GM12878 (cell line): ENCODE measurements around the gene LIG4. TPM values are rescaled to one million over a fixed set of nuclear protein-coding genes. Genes with fewer than 3 reads are reported as not detected.

Experiments used
- ATAC-seq: fragments of 200-7000 bp; cut with Tn5 transposase; 3 replicates; pipeline ENCODE4 v1.9.1; 2020; ENCODE audit warnings: mild to moderate bottlenecking, moderate library complexity
- BruUV-seq: library from RNA; stranded (reverse); fragments of 400-500 nt; replicated peaks from 2 replicates; lab custom pipeline; 2021; lab: Mats Ljungman, UMichigan
- CTCF ChIA-PET: fragments of 300-600 bp; sonication (Branson Sonifier 250); formaldehyde crosslinking; extraction: SDS; loops from one replicate; lab custom pipeline; 2021; ENCODE audit warnings: inconsistent platforms; lab: Yijun Ruan, JAX
- POLR2A ChIA-PET: fragments of 350-600 bp; formaldehyde crosslinking; extraction: SDS; loops from one replicate; lab custom pipeline; 2021; ENCODE audit warnings: inconsistent platforms; lab: Charles Lee
- RAD21 ChIA-PET: fragments of 300-600 bp; sonication (Branson Sonifier 250); formaldehyde crosslinking; loops from one replicate; lab custom pipeline; 2023; ENCODE audit warnings: antibody characterized with exemption; ENCODE audit not compliant: unreplicated experiment; lab: Charles Lee
- SMC1A ChIA-PET: fragments of 300-600 bp; sonication (Branson Sonifier 250); formaldehyde crosslinking; loops from one replicate; lab custom pipeline; 2023; ENCODE audit not compliant: unreplicated experiment, uncharacterized antibody; lab: Charles Lee
- DNase-seq: peaks from one replicate; pipeline ENCODE4 v3.0.0-alpha.2; 2011; ENCODE audit warnings: low read depth, low spot score
- FAIRE-seq: peaks from 3 replicates; lab custom pipeline; 2011; peaks lifted over from hg19 to GRCh38; lab: Jason Lieb, UNC
- H2AFZ ChIP-seq: 2 replicates; pipeline ENCODE4 v1.6.0; 2011; ENCODE audit warnings: low read depth, low read length, control low read depth; ENCODE audit not compliant: control insufficient read depth
- H3K27ac ChIP-seq: 2 replicates; pipeline ENCODE4 v1.5.1; 2011; ENCODE audit warnings: control low read depth; ENCODE audit not compliant: control insufficient read depth, insufficient read depth
- H3K27me3 ChIP-seq, 2 experiments: replicated peaks in 1 of 2; 2 replicates each; pipeline versions ENCODE4 v1.6.0 to v1.6.1; 2011; ENCODE audit warnings: low read length in 1 of 2; ENCODE audit not compliant: control insufficient read depth in 2 of 2, insufficient read depth in 2 of 2
- H3K36me3 ChIP-seq, 2 experiments: 2 replicates each; pipeline ENCODE4 v1.5.1; 2011; ENCODE audit warnings: low read length in 1 of 2; ENCODE audit not compliant: control insufficient read depth in 2 of 2, insufficient read depth in 2 of 2
- H3K4me1 ChIP-seq: 2 replicates; pipeline ENCODE4 v1.6.1; 2011; ENCODE audit warnings: mild to moderate bottlenecking, low read length, moderate library complexity, mixed read lengths; ENCODE audit not compliant: control insufficient read depth, insufficient read depth
- H3K4me2 ChIP-seq: 2 replicates; pipeline ENCODE4 v1.6.0; 2011; ENCODE audit warnings: control low read depth; ENCODE audit not compliant: control insufficient read depth, insufficient read depth
- H3K4me3 ChIP-seq: fragments of 200-600 bp; sonication (generic); 2 replicates; pipeline ENCODE4 v1.5.1; 2016
- H3K79me2 ChIP-seq: 2 replicates; pipeline ENCODE4 v1.6.0; 2011; ENCODE audit warnings: low read length; ENCODE audit not compliant: control insufficient read depth, insufficient read depth
- H3K9ac ChIP-seq: 2 replicates; pipeline ENCODE4 v1.8.0; 2011; ENCODE audit warnings: low read length, control low read depth, mixed read lengths; ENCODE audit not compliant: control insufficient read depth, insufficient read depth
- H3K9me3 ChIP-seq: replicated peaks from 3 replicates; pipeline ENCODE4 v1.5.1; 2011; ENCODE audit warnings: mild to moderate bottlenecking, low read length; ENCODE audit not compliant: control insufficient read depth, insufficient read depth
- H4K20me1 ChIP-seq: 2 replicates; pipeline ENCODE4 v1.6.0; 2011; ENCODE audit not compliant: control insufficient read depth, insufficient read depth
- ATF7 ChIP-seq: fragments of 450-650 bp; IDR thresholded peaks from 2 replicates; pipeline ENCODE4 v1.6.1; 2016; ENCODE audit warnings: low read depth, mild to moderate bottlenecking
- BACH1 ChIP-seq: fragments of 450-650 bp; IDR thresholded peaks from 2 replicates; pipeline ENCODE4 v1.6.1; 2017; ENCODE audit warnings: mild to moderate bottlenecking, borderline replicate concordance
- BRCA1 ChIP-seq: IDR thresholded peaks from 2 replicates; pipeline ENCODE4 v1.6.1; 2011; ENCODE audit warnings: low read depth, low read length, improper control_type of control experiment
- POLR2AphosphoS5 ChIP-seq: IDR thresholded peaks from 2 replicates; pipeline ENCODE4 v1.6.1; 2011; ENCODE audit warnings: mild to moderate bottlenecking, low read length, inconsistent platforms
- POU2F2 ChIP-seq: IDR thresholded peaks from 3 replicates; pipeline ENCODE4 v1.6.1; 2011; ENCODE audit warnings: low read depth, mild to moderate bottlenecking, low read length, borderline replicate concordance
- RBBP5 ChIP-seq: fragments of 200-600 bp; sonication (generic); conservative IDR thresholded peaks from 2 replicates; pipeline ENCODE4 v1.6.1; 2016
- RFX5 ChIP-seq: IDR thresholded peaks from 2 replicates; pipeline ENCODE4 v1.6.1; 2011; ENCODE audit warnings: low read depth, low read length, improper control_type of control experiment
- TAF1 ChIP-seq: IDR thresholded peaks from 2 replicates; pipeline ENCODE4 v1.6.1; 2011; ENCODE audit warnings: mild to moderate bottlenecking, low read depth, low read length, borderline replicate concordance
- YY1 ChIP-seq: IDR thresholded peaks from 2 replicates; pipeline ENCODE4 v1.6.1; 2011; ENCODE audit warnings: low read depth, mild to moderate bottlenecking, low read length
- ZNF217 ChIP-seq: fragments of 450-650 bp; IDR thresholded peaks from 2 replicates; pipeline ENCODE4 v1.6.1; 2017; ENCODE audit warnings: antibody characterized with exemption, mild to moderate bottlenecking
- WGBS: methylation state at CpG from one replicate; pipeline ENCODE4 v1.1.6; 2016; ENCODE audit warnings: low lambda C conversion rate; ENCODE audit not compliant: insufficient replicate concordance, insufficient coverage; ENCODE audit errors: missing lambda C conversion rate; 5-methylcytosine and 5-hydroxymethylcytosine counted together
- in situ Hi-C: fragments of 300-500 bp; cut with MboI; formaldehyde crosslinking; loops from 9 replicates; pipeline ENCODE4 v1.14.3; 2018; ENCODE audit warnings: mixed read lengths
- intact Hi-C: fragments of 100-400 bp; cut with micrococcal nuclease; formaldehyde crosslinking; loops from one replicate; pipeline ENCODE4 v1.14.2; 2022; ENCODE audit not compliant: unreplicated experiment
- polyA plus RNA-seq, 11 experiments: library from polyadenylated mRNA; depleted of rRNA in 4 of 11; unstranded in 6 of 11; stranded (reverse) in 5 of 11; fragments of >200 nt; fragmentation: Nextera tagmentation in 4 of 11; fragmentation: Illumina TruSeq in 1 of 11; extraction: Ambion mirVana in 4 of 11; extraction: Trizol in 1 of 11; gene quantifications; 1 replicate in 1 of 11; 2 replicates in 10 of 11; pipeline versions ENCODE4 v1.2.1 to v1.2.3, GENCODE V29; 2011 to 2016; ENCODE audit warnings: inconsistent platforms in 2 of 11, missing spikeins in 2 of 11, low read depth in 1 of 11
- total RNA-seq, 4 experiments: library from RNA; depleted of rRNA in 3 of 4; stranded (reverse); fragments of >200 nt in 3 of 4; fragmentation: Illumina TruSeq in 1 of 4; extraction: Trizol in 1 of 4; gene quantifications; 2 replicates each; pipeline versions ENCODE4 v1.2.1 to v1.2.3, GENCODE V29; 2013 to 2021
- TF ChIP-seq, protein P1 (sequence below): fragments of 450-650 bp; IDR thresholded peaks from 2 replicates; pipeline ENCODE4 v1.6.1; 2017; ENCODE audit warnings: antibody characterized with exemption, mild to moderate bottlenecking, moderate library complexity
- TF ChIP-seq, protein P2 (sequence below): IDR thresholded peaks from 2 replicates; pipeline ENCODE4 v1.6.1; 2012; ENCODE audit warnings: improper control_type of control experiment, low read depth, low read length; ENCODE audit not compliant: insufficient replicate concordance
- TF ChIP-seq, protein P3 (sequence below): fragments of 450-650 bp; formaldehyde crosslinking; IDR thresholded peaks from 2 replicates; pipeline ENCODE4 v1.4.0; 2020; ENCODE audit warnings: mild to moderate bottlenecking, moderate library complexity

Gene LIG4
- total and polyA plus RNA-seq, 10 of the 15 experiments (the other 5 are each of a cell fraction or from before 2014, with no cell fraction given) = 2.3 to 15.0 (median 8.5) TPM

DNA sequence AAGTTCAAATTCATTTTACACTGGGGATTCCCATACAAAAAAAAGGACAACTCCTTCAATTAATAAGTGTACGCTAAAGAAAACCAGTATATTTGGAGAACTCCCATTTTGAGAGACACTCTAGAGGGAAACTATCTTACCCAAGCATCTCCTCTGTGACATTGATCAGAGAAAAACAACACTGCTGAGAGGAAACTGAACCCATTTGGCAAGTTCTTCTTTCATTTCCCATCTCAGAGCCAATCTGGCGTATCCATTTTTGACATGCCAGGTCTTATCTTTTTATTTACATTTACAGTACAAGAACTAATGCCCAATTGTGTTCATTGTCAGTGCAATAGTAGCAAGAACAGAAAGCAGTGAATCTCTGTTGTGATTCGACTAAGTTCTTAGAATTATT lies 30.1 kb downstream of the LIG4 start (continued):
- TF ChIP-seq, protein P1, sequence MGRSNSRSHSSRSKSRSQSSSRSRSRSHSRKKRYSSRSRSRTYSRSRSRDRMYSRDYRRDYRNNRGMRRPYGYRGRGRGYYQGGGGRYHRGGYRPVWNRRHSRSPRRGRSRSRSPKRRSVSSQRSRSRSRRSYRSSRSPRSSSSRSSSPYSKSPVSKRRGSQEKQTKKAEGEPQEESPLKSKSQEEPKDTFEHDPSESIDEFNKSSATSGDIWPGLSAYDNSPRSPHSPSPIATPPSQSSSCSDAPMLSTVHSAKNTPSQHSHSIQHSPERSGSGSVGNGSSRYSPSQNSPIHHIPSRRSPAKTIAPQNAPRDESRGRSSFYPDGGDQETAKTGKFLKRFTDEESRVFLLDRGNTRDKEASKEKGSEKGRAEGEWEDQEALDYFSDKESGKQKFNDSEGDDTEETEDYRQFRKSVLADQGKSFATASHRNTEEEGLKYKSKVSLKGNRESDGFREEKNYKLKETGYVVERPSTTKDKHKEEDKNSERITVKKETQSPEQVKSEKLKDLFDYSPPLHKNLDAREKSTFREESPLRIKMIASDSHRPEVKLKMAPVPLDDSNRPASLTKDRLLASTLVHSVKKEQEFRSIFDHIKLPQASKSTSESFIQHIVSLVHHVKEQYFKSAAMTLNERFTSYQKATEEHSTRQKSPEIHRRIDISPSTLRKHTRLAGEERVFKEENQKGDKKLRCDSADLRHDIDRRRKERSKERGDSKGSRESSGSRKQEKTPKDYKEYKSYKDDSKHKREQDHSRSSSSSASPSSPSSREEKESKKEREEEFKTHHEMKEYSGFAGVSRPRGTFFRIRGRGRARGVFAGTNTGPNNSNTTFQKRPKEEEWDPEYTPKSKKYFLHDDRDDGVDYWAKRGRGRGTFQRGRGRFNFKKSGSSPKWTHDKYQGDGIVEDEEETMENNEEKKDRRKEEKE = no peak
- TF ChIP-seq BRCA1 (no peak), ATF7 (no peak), POLR2AphosphoS5 (no peak), TAF1 (no peak)

DNA sequence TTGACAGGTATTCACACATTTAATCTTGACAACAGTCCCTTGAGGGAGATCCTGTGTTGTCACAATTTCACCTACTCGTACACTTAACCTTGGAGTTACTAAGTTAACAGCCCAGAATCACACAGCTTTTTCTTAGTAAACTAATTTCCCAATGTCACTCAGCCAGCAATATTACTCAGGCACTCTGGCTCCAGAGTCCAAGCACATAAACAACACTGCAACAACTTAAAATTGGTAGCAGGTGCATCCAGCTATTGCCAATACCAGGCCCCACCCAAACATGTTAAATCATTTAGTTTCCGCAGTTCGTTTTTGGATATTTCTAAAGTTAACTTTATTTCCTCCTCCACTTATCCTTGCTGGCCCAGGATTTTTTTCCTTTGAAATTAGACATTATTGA lies 32.7 kb downstream of the LIG4 start:
- FAIRE-seq (no peak), DNase-seq (no peak), ATAC-seq (no peak)
- POLR2A ChIA-PET = no interaction called here
- Histone ChIP-seq H3K9ac (no peak overlapping the region), H4K20me1 (no peaks in the 10 kb centered on the region), H3K36me3 (no peaks in the 10 kb centered on the region), H3K4me3 (no peak overlapping the region), H3K27me3 (no peaks in the 10 kb centered on the region), H3K9me3 (no peaks in the 10 kb centered on the region; the same call in 2 of the 3 replicates), H3K4me1 (no peaks in the 10 kb centered on the region), H3K27ac (no peak overlapping the region), H2AFZ (no peak overlapping the region), H3K4me2 (no peak overlapping the region), H3K79me2 (no peaks in the 10 kb centered on the region)
- 50% methylated on average over 3 of the region's 3 CpGs for WGBS
- RAD21 ChIA-PET = no interaction called here
- in situ Hi-C loops = no loop called here
- CTCF ChIA-PET = interaction anchor here (1.0 to 1.4 kb wide), 2 partner anchors 27 to 37 kb away, joined by 3 to 4 read pairs; no protein-coding TSS in a partner anchor
- SMC1A ChIA-PET = interaction anchor here (0.6 kb wide), 1 partner anchor 122 kb away, joined by 3 read pairs; no protein-coding TSS in a partner anchor
- BruUV-seq = no TSS peak
- intact Hi-C loops = no loop called here
- TF ChIP-seq BACH1 (no peak), ZNF217 (no peak), RBBP5 (no peak), YY1 (no peak), RFX5 (no peak), POU2F2 (no peak)
- TF ChIP-seq, protein P2, sequence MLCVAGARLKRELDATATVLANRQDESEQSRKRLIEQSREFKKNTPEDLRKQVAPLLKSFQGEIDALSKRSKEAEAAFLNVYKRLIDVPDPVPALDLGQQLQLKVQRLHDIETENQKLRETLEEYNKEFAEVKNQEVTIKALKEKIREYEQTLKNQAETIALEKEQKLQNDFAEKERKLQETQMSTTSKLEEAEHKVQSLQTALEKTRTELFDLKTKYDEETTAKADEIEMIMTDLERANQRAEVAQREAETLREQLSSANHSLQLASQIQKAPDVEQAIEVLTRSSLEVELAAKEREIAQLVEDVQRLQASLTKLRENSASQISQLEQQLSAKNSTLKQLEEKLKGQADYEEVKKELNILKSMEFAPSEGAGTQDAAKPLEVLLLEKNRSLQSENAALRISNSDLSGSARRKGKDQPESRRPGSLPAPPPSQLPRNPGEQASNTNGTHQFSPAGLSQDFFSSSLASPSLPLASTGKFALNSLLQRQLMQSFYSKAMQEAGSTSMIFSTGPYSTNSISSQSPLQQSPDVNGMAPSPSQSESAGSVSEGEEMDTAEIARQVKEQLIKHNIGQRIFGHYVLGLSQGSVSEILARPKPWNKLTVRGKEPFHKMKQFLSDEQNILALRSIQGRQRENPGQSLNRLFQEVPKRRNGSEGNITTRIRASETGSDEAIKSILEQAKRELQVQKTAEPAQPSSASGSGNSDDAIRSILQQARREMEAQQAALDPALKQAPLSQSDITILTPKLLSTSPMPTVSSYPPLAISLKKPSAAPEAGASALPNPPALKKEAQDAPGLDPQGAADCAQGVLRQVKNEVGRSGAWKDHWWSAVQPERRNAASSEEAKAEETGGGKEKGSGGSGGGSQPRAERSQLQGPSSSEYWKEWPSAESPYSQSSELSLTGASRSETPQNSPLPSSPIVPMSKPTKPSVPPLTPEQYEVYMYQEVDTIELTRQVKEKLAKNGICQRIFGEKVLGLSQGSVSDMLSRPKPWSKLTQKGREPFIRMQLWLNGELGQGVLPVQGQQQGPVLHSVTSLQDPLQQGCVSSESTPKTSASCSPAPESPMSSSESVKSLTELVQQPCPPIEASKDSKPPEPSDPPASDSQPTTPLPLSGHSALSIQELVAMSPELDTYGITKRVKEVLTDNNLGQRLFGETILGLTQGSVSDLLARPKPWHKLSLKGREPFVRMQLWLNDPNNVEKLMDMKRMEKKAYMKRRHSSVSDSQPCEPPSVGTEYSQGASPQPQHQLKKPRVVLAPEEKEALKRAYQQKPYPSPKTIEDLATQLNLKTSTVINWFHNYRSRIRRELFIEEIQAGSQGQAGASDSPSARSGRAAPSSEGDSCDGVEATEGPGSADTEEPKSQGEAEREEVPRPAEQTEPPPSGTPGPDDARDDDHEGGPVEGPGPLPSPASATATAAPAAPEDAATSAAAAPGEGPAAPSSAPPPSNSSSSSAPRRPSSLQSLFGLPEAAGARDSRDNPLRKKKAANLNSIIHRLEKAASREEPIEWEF = no peak
- TF ChIP-seq, protein P3, sequence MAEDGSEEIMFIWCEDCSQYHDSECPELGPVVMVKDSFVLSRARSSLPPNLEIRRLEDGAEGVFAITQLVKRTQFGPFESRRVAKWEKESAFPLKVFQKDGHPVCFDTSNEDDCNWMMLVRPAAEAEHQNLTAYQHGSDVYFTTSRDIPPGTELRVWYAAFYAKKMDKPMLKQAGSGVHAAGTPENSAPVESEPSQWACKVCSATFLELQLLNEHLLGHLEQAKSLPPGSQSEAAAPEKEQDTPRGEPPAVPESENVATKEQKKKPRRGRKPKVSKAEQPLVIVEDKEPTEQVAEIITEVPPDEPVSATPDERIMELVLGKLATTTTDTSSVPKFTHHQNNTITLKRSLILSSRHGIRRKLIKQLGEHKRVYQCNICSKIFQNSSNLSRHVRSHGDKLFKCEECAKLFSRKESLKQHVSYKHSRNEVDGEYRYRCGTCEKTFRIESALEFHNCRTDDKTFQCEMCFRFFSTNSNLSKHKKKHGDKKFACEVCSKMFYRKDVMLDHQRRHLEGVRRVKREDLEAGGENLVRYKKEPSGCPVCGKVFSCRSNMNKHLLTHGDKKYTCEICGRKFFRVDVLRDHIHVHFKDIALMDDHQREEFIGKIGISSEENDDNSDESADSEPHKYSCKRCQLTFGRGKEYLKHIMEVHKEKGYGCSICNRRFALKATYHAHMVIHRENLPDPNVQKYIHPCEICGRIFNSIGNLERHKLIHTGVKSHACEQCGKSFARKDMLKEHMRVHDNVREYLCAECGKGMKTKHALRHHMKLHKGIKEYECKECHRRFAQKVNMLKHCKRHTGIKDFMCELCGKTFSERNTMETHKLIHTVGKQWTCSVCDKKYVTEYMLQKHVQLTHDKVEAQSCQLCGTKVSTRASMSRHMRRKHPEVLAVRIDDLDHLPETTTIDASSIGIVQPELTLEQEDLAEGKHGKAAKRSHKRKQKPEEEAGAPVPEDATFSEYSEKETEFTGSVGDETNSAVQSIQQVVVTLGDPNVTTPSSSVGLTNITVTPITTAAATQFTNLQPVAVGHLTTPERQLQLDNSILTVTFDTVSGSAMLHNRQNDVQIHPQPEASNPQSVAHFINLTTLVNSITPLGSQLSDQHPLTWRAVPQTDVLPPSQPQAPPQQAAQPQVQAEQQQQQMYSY (CRISPR knock-in tag) = no peak
